ENCODE results near the gene ARAP1.

GRCh38 chr11:72719144-72719543 is 33.1 kb downstream of the ARAP1 start:
- TF ChIP-seq ATF3 (IDR thresholded peaks at IDR 0.05; ENCODE audit: insufficient read depth, low read depth, low read length) (no peak), EZH2 (IDR thresholded peaks at IDR 0.05; ENCODE audit: low read depth, low read length, severe bottlenecking) (no peak), HDAC6 (IDR thresholded peaks at IDR 0.05; ENCODE audit: low read depth, low read length) (no peak), CTCF (IDR thresholded peaks at IDR 0.05; ENCODE audit: control extremely low read depth in 1 of 3, insufficient read depth in 1 of 3, low read depth in 1 of 3, low read length in 3 of 3) (no peak), TAF1 (IDR thresholded peaks at IDR 0.05; ENCODE audit: low read depth, low read length) (no peak), JUND (IDR thresholded peaks at IDR 0.05; ENCODE audit: low read length) (no peak), POLR2A (IDR thresholded peaks at IDR 0.05; ENCODE audit: control extremely low read depth in 1 of 2, low read depth in 2 of 2, low read length in 2 of 2) (no peak), EP300 (IDR thresholded peaks at IDR 0.05; ENCODE audit: borderline replicate concordance in 1 of 2, low read depth in 2 of 2, low read length in 2 of 2) (no peak), TCF12 (IDR thresholded peaks at IDR 0.05; ENCODE audit: low read depth, low read length) (no peak), BACH1 (IDR thresholded peaks at IDR 0.05; ENCODE audit: low read length) (no peak)

Measured in H1 (cell line).